Activated naive CD8-positive, alpha-beta T cell treated with anti-CD3 and anti-CD28 coated beads, Interleukin-2, amount 50 U/mL, for 24 hours (primary cell): Measurements from ENCODE around the gene ATOH1.

Source experiments
- ATAC-seq: fragments of 150-1000 bp; cut with Tn5 transposase; one replicate; pipeline ENCODE4 v1.10.0; 2021
- DNase-seq: peaks from one replicate; pipeline ENCODE4 v3.0.0; 2021
- H3K27ac Mint-ChIP-seq: one replicate; pipeline ENCODE4 v1.8.0; 2021; ENCODE audit warnings: mild to moderate bottlenecking, mixed read lengths
- H3K27me3 Mint-ChIP-seq: one replicate; pipeline ENCODE4 v1.8.0; 2021; ENCODE audit warnings: mixed read lengths
- H3K36me3 Mint-ChIP-seq: one replicate; pipeline ENCODE4 v1.8.0; 2021; ENCODE audit warnings: low read depth, mixed read lengths
- H3K4me1 Mint-ChIP-seq: one replicate; pipeline ENCODE4 v1.8.0; 2021; ENCODE audit warnings: mixed read lengths
- H3K4me3 Mint-ChIP-seq: one replicate; pipeline ENCODE4 v1.8.0; 2021; ENCODE audit warnings: mild to moderate bottlenecking, moderate library complexity, mixed read lengths
- H3K9me3 Mint-ChIP-seq: one replicate; pipeline ENCODE4 v1.8.0; 2021; ENCODE audit warnings: mixed read lengths

ATOH1 gene, protein sequence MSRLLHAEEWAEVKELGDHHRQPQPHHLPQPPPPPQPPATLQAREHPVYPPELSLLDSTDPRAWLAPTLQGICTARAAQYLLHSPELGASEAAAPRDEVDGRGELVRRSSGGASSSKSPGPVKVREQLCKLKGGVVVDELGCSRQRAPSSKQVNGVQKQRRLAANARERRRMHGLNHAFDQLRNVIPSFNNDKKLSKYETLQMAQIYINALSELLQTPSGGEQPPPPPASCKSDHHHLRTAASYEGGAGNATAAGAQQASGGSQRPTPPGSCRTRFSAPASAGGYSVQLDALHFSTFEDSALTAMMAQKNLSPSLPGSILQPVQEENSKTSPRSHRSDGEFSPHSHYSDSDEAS

DNA sequence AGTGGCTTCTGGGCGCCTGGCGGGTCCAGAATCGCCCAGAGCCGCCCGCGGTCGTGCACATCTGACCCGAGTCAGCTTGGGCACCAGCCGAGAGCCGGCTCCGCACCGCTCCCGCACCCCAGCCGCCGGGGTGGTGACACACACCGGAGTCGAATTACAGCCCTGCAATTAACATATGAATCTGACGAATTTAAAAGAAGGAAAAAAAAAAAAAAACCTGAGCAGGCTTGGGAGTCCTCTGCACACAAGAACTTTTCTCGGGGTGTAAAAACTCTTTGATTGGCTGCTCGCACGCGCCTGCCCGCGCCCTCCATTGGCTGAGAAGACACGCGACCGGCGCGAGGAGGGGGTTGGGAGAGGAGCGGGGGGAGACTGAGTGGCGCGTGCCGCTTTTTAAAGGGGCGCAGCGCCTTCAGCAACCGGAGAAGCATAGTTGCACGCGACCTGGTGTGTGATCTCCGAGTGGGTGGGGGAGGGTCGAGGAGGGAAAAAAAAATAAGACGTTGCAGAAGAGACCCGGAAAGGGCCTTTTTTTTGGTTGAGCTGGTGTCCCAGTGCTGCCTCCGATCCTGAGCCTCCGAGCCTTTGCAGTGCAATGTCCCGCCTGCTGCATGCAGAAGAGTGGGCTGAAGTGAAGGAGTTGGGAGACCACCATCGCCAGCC lies at the start of gene ATOH1:
ATOH1 (plus strand) TSS at position 422 of the 663 bp plus-strand sequence; CDS start at position 596, 174 bp downstream.
- Mint-ChIP-seq H3K36me3 (no peaks in the 10 kb centered on the region), H3K27me3 (peaks cover 74% of the 10 kb centered on the region), H3K4me3 (peak within 1 kb of the TSS; percentile 38), H3K27ac (no peak within 1 kb of the TSS), H3K9me3 (no peaks in the 10 kb centered on the region), H3K4me1 (peaks cover 11% of the 10 kb centered on the region)
- ATAC-seq (no peak), DNase-seq (no peak)

DNA sequence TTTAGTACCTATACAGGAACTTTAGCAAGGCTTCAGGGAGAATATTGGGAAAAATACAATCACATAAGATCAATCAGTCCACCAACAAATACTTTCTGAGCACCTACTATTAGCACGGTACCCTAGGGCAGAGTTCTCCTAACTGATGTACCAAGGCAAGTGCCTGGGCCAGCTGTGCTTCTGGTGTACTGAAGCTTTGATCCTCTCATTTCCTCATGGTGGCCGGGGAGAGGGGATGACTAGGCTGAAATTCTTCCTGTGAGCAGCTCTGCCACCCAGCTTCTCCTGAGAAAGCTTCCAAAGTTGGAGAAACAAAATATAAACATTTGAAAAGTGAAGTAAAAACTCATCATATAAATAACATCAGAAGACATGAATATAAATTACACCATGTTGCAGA lies 49.3 kb upstream of the ATOH1 start:
- Mint-ChIP-seq H3K27me3 (no peaks in the 10 kb centered on the region), H3K4me1 (no peaks in the 10 kb centered on the region), H3K27ac (no peak overlapping the region), H3K36me3 (no peaks in the 10 kb centered on the region), H3K4me3 (no peak overlapping the region), H3K9me3 (no peaks in the 10 kb centered on the region)
- ATAC-seq, result no peak
- no peak for DNase-seq

DNA sequence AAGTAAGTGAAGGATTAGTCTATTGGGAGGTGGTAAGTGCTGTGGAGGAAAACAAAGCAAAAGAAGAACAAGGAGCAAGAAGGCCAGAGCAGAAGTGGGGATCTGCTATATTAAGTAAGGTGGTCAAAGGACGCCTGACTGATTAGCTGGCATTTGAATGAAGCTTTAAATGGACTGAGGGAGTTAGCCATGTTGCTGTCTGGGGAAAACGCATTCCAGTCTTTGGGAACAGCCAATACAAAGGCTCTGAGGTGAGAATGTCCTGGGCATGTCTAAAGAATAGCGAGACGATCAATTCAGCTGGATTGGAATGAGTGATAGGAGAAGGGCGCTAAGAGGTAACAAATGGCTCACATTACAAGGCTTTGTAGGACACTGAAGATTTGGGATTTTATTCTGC lies 48.5 kb upstream of the ATOH1 start:
- Mint-ChIP-seq H3K27me3 (no peaks in the 10 kb centered on the region), H3K4me1 (no peaks in the 10 kb centered on the region), H3K36me3 (no peaks in the 10 kb centered on the region), H3K4me3 (no peak overlapping the region), H3K27ac (no peak overlapping the region), H3K9me3 (no peaks in the 10 kb centered on the region)
- DNase-seq, result no peak
- ATAC-seq, result no peak

DNA sequence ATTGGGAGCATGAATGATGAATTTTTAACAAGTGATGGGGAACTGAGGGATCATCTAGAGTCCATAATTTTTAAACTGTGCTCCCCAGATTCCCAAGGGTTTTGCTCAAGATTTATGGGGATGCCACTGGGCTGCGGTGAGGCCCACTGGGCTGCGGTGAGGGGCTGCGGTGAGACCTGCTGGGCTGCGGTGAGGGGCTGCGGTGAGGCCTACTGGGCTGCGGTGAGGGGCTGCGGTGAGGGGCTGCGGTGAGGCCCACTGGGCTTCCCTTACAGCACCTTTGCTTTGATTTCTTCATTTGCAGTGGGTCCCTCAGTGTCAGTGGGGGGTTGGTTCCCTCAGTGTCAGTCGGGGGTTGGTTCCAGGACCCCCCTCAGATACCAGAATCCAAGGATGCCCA lies 47.4 kb upstream of the ATOH1 start:
- no peak for ATAC-seq
- no peak overlapping the region for H3K27ac Mint-ChIP-seq
- DNase-seq, result no peak
- H3K36me3 Mint-ChIP-seq, result no peaks in the 10 kb centered on the region
- H3K4me1 Mint-ChIP-seq, result no peaks in the 10 kb centered on the region
- H3K4me3 Mint-ChIP-seq, result no peak overlapping the region
- no peaks in the 10 kb centered on the region for H3K9me3 Mint-ChIP-seq
- no peaks in the 10 kb centered on the region for H3K27me3 Mint-ChIP-seq

DNA sequence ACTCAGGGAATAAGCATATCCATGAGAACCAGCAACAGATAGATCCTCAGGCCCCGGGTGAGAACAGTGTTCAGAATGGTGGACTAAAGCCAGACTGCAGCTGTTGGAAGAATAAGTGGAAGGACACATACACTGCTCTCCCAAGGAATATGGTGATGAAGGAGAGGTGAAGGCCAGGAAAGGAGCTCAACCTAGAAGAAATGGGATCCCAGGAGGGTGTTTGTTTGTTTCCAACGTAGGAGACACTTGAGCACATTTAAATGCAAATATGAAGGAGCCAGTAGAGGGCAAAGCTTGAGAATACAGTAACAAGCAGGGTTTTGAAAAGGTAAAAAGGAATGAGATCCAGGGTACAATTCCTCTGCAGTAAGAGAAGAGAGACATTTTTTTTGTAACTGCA lies 42.4 kb upstream of the ATOH1 start:
- DNase-seq, result no peak
- Mint-ChIP-seq H3K4me3 (no peak overlapping the region), H3K4me1 (no peaks in the 10 kb centered on the region), H3K27me3 (peaks cover 1% of the 10 kb centered on the region), H3K27ac (no peak overlapping the region), H3K36me3 (no peaks in the 10 kb centered on the region), H3K9me3 (no peaks in the 10 kb centered on the region)
- no peak for ATAC-seq

DNA sequence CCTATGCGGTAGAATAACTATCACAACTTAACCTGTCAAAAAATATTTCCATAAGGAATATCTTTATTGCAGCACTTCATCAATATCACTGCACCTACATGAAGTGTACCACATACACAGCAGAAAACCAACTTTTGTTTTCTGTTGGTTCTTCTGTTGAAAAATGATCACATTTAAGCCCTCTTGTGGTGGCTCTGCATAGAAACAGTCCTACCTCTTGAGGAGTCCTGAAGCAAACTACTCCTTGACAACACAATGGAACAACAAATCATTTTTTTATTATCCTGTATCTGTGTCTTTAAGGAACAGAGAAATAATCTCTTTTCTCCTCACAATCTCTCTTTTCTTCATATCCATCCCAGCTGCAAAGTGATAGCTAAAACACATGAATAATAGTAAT lies 39.8 kb upstream of the ATOH1 start:
- no peaks in the 10 kb centered on the region for H3K4me1 Mint-ChIP-seq

DNA sequence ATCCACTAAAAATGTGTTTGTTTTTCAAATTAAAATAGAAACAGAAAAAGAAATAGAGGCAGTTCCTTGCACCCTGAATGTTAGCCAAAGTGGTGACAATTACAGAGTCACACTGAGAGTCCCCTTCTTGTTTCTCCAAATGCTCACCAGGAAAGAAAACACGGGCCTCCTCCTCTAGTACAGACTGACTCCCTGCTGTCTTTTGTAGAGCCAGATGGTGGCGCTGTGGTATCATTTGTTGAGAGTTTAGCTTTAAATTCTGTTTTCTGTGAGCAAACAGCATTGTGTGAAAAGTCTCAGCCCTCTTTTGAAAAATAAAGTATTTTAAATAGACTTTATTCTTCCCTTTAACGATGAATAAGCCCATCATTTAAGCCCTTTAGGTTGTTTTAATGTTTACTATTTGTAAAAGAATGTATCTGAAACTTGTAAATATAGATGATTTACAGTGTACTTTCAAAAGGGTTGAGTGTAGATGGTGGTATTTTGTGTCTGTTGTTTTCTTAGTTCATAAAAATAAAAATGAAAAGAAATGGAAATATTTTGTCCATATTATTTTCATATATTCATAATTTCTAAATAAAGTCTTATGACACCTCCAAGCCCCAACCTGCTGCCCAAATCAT lies 36.9 kb upstream of the ATOH1 start:
- ATAC-seq (no peak), DNase-seq (peak; percentile 35)
- Mint-ChIP-seq H3K9me3 (no peaks in the 10 kb centered on the region), H3K27me3 (peaks cover 1% of the 10 kb centered on the region), H3K4me1 (no peaks in the 10 kb centered on the region), H3K27ac (no peak overlapping the region), H3K36me3 (no peaks in the 10 kb centered on the region), H3K4me3 (no peak overlapping the region)

More for the DNA sequence above, 39.8 kb upstream of the ATOH1 start:
- no peaks in the 10 kb centered on the region for H3K36me3 Mint-ChIP-seq
- no peak overlapping the region for H3K27ac Mint-ChIP-seq
- no peak overlapping the region for H3K4me3 Mint-ChIP-seq
- ATAC-seq, result no peak
- peaks cover 1% of the 10 kb centered on the region for H3K27me3 Mint-ChIP-seq
- no peaks in the 10 kb centered on the region for H3K9me3 Mint-ChIP-seq
- DNase-seq, result no peak

DNA sequence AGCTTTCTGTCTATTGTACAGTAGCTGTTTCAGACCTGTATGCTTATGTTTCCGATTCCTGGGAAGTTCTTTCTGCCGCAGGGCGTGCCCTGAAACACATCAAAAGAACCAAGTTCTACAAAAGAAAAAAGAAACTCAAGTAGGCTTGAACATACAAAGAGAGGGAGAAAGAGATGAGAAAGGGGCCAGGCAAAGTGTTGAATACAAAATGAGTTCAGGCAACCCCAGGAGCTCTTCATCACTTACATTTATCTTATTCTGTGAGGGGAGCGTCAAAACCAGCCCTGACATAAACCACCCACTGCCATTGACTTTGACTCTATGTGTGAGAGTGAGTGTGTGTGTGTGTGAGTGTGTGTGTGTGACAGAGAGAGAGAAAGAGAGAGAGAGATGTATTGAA lies 26.5 kb upstream of the ATOH1 start:
- H3K9me3 Mint-ChIP-seq, result peaks cover 4% of the 10 kb centered on the region
- H3K27ac Mint-ChIP-seq, result no peak overlapping the region
- H3K36me3 Mint-ChIP-seq, result no peaks in the 10 kb centered on the region
- H3K4me1 Mint-ChIP-seq, result no peaks in the 10 kb centered on the region
- no peak overlapping the region for H3K4me3 Mint-ChIP-seq
- DNase-seq (no peak), ATAC-seq (no peak)
- H3K27me3 Mint-ChIP-seq, result peaks cover 2% of the 10 kb centered on the region

DNA sequence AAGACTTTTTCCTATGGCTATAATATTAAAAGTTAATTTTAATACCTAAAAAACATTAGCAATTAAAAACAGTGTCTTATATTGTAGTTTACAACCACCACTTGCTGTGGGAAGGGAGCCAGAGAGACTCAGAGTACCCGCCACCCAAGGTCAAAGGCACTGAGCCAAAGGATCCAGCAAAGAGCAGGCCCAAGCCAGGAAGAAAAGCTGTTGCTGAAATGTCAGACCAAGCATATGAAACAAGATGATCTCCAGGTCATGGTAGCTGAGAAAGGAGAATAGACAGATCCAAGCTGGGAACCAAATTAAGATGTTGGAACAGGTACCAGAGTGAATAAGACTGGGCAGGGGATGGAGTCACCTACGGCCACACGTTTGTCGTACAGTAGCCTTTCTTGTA lies 18.8 kb upstream of the ATOH1 start:
- Mint-ChIP-seq H3K36me3 (no peaks in the 10 kb centered on the region), H3K9me3 (no peaks in the 10 kb centered on the region), H3K27ac (no peak overlapping the region), H3K27me3 (peaks cover 2% of the 10 kb centered on the region), H3K4me1 (no peaks in the 10 kb centered on the region), H3K4me3 (no peak overlapping the region)
- DNase-seq, result no peak
- no peak for ATAC-seq

DNA sequence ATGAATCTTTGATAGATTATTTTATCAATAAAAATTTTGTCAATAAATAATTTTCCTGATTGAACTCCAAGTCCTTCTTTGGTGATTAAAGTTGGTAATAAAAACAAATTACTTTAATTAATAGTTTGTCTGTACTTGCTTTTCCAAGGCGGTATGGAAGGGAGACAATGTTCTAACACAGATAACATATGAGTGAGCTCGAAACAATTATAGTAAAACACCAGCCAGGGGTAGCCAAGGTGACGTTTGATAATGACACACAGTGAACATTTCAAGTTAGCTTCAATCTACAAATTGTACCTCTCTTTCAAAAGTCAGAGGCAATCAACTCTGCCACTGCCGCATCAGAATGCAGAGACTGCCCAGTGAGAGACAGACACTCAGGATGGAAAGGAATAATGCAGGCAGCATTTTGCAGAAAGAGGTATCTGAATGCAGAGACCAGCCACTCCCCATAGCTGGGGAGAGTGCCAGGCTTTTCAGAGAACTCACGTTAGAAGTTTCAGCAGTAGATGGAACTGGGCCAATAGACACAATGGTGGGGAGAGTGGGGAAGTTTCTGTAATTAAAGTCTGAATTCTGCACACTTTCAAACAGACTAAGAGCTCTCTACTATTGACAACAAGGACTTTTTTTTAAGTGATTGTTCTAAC lies 18.1 kb upstream of the ATOH1 start:
- Mint-ChIP-seq H3K36me3 (no peaks in the 10 kb centered on the region), H3K4me1 (no peaks in the 10 kb centered on the region), H3K27me3 (peaks cover 2% of the 10 kb centered on the region), H3K27ac (no peak overlapping the region), H3K9me3 (no peaks in the 10 kb centered on the region), H3K4me3 (no peak overlapping the region)
- no peak for ATAC-seq
- no peak for DNase-seq

DNA sequence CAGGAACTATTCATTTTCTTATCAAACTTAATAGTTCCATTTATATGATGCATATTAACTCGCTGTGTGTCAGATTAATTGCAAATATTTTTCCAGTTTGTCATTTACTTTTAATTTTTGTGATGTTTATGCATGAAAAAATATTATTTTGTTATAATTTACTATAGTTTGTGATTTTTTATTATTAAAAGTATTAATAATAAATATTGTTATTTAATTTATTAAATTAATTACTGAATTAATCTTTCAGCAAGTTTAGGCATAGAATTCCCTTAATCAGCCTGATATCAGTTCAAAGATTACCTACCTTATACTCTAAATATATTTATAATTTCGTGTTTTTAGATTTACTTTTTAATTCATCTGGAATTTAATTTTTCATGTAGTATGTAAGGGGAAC lies 15.5 kb upstream of the ATOH1 start:
- no peak for DNase-seq
- no peak overlapping the region for H3K27ac Mint-ChIP-seq
- H3K27me3 Mint-ChIP-seq, result peaks cover 2% of the 10 kb centered on the region
- no peak overlapping the region for H3K4me3 Mint-ChIP-seq
- H3K9me3 Mint-ChIP-seq, result no peaks in the 10 kb centered on the region
- H3K4me1 Mint-ChIP-seq, result no peaks in the 10 kb centered on the region
- no peak for ATAC-seq
- H3K36me3 Mint-ChIP-seq, result no peaks in the 10 kb centered on the region

DNA sequence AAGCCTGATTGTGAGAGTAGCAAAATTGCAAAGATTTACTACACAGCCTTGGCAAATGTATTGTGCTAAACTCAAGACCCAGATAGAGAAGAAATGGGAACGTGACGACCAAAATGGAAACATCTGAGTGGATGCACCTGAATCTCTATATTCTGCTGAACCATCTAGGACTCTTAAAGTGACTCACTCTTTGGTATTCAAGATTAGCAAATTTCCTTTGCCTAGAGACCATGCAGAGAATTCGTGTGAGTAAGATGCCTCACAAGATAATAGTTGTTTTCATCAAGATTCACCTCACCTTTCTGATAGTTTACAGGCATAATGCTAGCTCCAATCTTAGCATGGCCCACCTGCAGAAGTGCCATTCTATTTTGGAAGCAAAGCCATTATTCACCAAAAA lies 14.4 kb upstream of the ATOH1 start:
- no peaks in the 10 kb centered on the region for H3K4me1 Mint-ChIP-seq
- ATAC-seq (no peak), DNase-seq (no peak)
- H3K36me3 Mint-ChIP-seq, result no peaks in the 10 kb centered on the region
- H3K4me3 Mint-ChIP-seq, result no peak overlapping the region
- peaks cover 4% of the 10 kb centered on the region for H3K9me3 Mint-ChIP-seq
- peaks cover 4% of the 10 kb centered on the region for H3K27me3 Mint-ChIP-seq
- H3K27ac Mint-ChIP-seq, result no peak overlapping the region

DNA sequence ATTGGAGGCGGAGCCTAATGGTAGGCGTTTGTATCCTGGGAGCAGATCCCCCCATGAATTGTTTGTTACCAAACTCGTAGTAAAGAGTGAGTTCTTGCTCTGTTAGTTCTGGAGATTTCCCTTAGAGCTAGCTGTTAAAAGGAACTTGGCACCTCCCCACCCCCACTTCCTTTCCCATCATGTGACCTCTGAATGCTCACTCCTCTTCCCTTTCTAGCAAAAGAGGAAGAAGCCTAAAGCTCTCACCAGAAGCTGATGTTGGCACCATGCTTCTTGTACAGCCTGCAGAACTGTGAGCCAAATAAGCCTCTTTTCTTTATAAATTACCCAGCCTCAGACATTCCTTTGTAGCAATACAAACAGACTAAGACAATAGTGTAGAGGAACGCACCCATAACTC lies 13.8 kb upstream of the ATOH1 start:
- Mint-ChIP-seq H3K9me3 (peaks cover 4% of the 10 kb centered on the region), H3K36me3 (no peaks in the 10 kb centered on the region), H3K4me1 (no peaks in the 10 kb centered on the region), H3K27ac (no peak overlapping the region), H3K4me3 (no peak overlapping the region), H3K27me3 (peaks cover 4% of the 10 kb centered on the region)
- DNase-seq, result no peak
- no peak for ATAC-seq

DNA sequence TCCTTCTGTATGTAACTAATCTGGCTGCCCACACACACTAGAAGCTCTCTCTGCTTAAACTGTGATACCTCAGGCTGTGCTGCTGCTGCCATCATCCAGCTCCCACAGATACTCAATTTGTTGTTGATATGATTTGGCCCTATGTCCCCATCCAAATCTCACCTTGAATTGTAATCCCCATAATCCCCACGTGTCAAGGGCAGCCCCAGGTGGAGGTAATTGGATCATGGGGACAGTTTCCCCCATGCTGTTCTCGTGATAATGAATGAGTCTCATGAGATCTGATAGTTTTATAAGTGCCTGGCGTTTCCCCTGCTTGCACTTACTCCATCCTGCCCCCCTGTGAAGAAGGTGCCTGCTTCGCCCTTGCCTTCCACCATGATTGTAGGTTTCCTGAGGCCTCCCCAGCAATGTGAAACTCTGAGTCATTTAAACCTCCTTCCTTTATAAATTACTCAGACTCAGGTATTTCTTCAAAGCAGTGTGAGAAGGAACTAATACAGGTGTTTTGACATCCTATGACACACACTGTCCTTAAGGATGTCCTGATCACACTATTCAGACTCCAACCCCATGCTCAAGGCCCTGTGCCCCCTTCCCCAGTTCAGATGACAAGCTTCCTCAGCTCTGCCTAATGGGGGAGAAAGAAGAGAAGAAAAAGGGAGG lies 2.9 kb upstream of the ATOH1 start:
- peaks cover 51% of the 10 kb centered on the region for H3K27me3 Mint-ChIP-seq
- ATAC-seq, result no peak

More for the DNA sequence above, 2.9 kb upstream of the ATOH1 start:
- Mint-ChIP-seq H3K4me3 (no peak overlapping the region), H3K9me3 (no peaks in the 10 kb centered on the region), H3K27ac (no peak overlapping the region), H3K36me3 (no peaks in the 10 kb centered on the region), H3K4me1 (peaks cover 11% of the 10 kb centered on the region)
- no peak for DNase-seq
